Astrocyte (in vitro differentiated cells and primary cell): ENCODE results near the gene PLCG2. TPM values are rescaled to one million over a fixed set of nuclear protein-coding genes. Genes with fewer than 3 reads are reported as not detected.

Experiments used
- DNase-seq: peaks from one replicate; pipeline ENCODE4 v3.0.0-alpha.2; 2010; ENCODE audit warnings: low read depth
- FAIRE-seq: peaks from 2 replicates; lab custom pipeline; 2011; peaks lifted over from hg19 to GRCh38; lab: Jason Lieb, UNC
- H2AFZ ChIP-seq: 2 replicates; pipeline ENCODE4 v1.6.0; 2012; ENCODE audit warnings: low read depth, low read length, inconsistent platforms
- H3K27ac ChIP-seq: 2 replicates; pipeline ENCODE4 v1.5.1; 2011; ENCODE audit warnings: low read depth, low read length, inconsistent platforms
- H3K27me3 ChIP-seq: 2 replicates; pipeline ENCODE4 v1.6.0; 2011; ENCODE audit warnings: low read length, inconsistent platforms; ENCODE audit not compliant: insufficient read depth
- H3K36me3 ChIP-seq: 2 replicates; pipeline ENCODE4 v1.5.1; 2011; ENCODE audit warnings: low read length, inconsistent platforms; ENCODE audit not compliant: insufficient read depth
- H3K4me1 ChIP-seq: 2 replicates; pipeline ENCODE4 v1.5.1; 2011; ENCODE audit warnings: low read length, inconsistent platforms; ENCODE audit not compliant: insufficient read depth
- H3K4me2 ChIP-seq: 2 replicates; pipeline ENCODE4 v1.6.0; 2012; ENCODE audit warnings: low read length, inconsistent platforms
- H3K4me3 ChIP-seq: 2 replicates; pipeline ENCODE4 v1.5.1; 2011; ENCODE audit warnings: low read depth, mild to moderate bottlenecking, low read length, inconsistent platforms; ENCODE audit not compliant: insufficient read depth
- H3K79me2 ChIP-seq: 2 replicates; pipeline ENCODE4 v1.6.0; 2012; ENCODE audit warnings: mild to moderate bottlenecking, low read length, inconsistent platforms; ENCODE audit not compliant: insufficient read depth
- H3K9ac ChIP-seq: 2 replicates; pipeline ENCODE4 v1.6.0; 2012; ENCODE audit warnings: mild to moderate bottlenecking, low read length, inconsistent platforms
- H3K9me3 ChIP-seq: 2 replicates; pipeline ENCODE4 v1.5.1; 2012; ENCODE audit warnings: low read depth, mild to moderate bottlenecking, low read length, inconsistent platforms; ENCODE audit not compliant: insufficient read depth
- H4K20me1 ChIP-seq: 2 replicates; pipeline ENCODE4 v1.6.0; 2012; ENCODE audit warnings: low read length, inconsistent platforms; ENCODE audit not compliant: insufficient read depth
- H3K27ac Mint-ChIP-seq: one replicate; pipeline ENCODE4 v1.8.0; 2021; ENCODE audit warnings: mild to moderate bottlenecking, mixed read lengths; ENCODE audit not compliant: unreplicated experiment
- H3K27me3 Mint-ChIP-seq: one replicate; pipeline ENCODE4 v1.8.0; 2021; ENCODE audit warnings: low read depth, mixed read lengths; ENCODE audit not compliant: unreplicated experiment
- H3K36me3 Mint-ChIP-seq: one replicate; pipeline ENCODE4 v1.8.0; 2021; ENCODE audit warnings: low read depth, mixed read lengths; ENCODE audit not compliant: unreplicated experiment
- H3K4me1 Mint-ChIP-seq: one replicate; pipeline ENCODE4 v1.8.0; 2021; ENCODE audit warnings: low read depth, mixed read lengths; ENCODE audit not compliant: unreplicated experiment
- H3K4me3 Mint-ChIP-seq: one replicate; pipeline ENCODE4 v1.8.0; 2021; ENCODE audit warnings: mild to moderate bottlenecking, moderate library complexity, mixed read lengths; ENCODE audit not compliant: unreplicated experiment
- H3K9me3 Mint-ChIP-seq: one replicate; pipeline ENCODE4 v1.8.0; 2021; ENCODE audit warnings: mild to moderate bottlenecking, mixed read lengths; ENCODE audit not compliant: unreplicated experiment
- CTCF ChIP-seq: IDR thresholded peaks from 2 replicates; pipeline ENCODE4 v1.5.1; 2011; ENCODE audit warnings: low read depth, mild to moderate bottlenecking, inconsistent platforms, low read length, moderate library complexity; ENCODE audit not compliant: insufficient read depth
- EZH2 ChIP-seq: IDR thresholded peaks from 2 replicates; pipeline ENCODE4 v1.6.1; 2012; ENCODE audit warnings: mild to moderate bottlenecking, low read length, inconsistent platforms; ENCODE audit not compliant: insufficient read depth
- total RNA-seq: library from RNA; stranded (reverse); gene quantifications from 2 replicates; pipeline ENCODE4 v1.2.1, GENCODE V29; 2021

The PLCG2 gene
- total RNA-seq, 1 donor from 2014 or later, result 3.1 TPM

- no peaks in the 10 kb centered on the region for H3K9me3 Mint-ChIP-seq
Measured at GRCh38 chr16:81882559-81882958, 103.5 kb downstream of the PLCG2 start.

GRCh38 chr16:81883235-81883634, 104.1 kb downstream of the PLCG2 start:
- Histone ChIP-seq H3K79me2 (no peaks in the 10 kb centered on the region), H3K36me3 (no peaks in the 10 kb centered on the region), H3K27ac (no peak overlapping the region), H2AFZ (no peak overlapping the region), H3K4me3 (no peak overlapping the region), H4K20me1 (no peaks in the 10 kb centered on the region), H3K9me3 (no peaks in the 10 kb centered on the region), H3K27me3 (peaks cover 13% of the 10 kb centered on the region), H3K4me2 (no peak overlapping the region), H3K9ac (no peak overlapping the region), H3K4me1 (no peaks in the 10 kb centered on the region)
- Mint-ChIP-seq H3K27ac (no peak overlapping the region), H3K9me3 (no peaks in the 10 kb centered on the region), H3K4me1 (no peaks in the 10 kb centered on the region), H3K36me3 (no peaks in the 10 kb centered on the region), H3K4me3 (no peak overlapping the region), H3K27me3 (peaks cover 26% of the 10 kb centered on the region)
- FAIRE-seq, result no peak
- no peak for DNase-seq
- no peak for TF ChIP-seq CTCF
- no peak for TF ChIP-seq EZH2

More at GRCh38 chr16:81882559-81882958, 103.5 kb downstream of the PLCG2 start:
- Mint-ChIP-seq H3K27me3 (peaks cover 26% of the 10 kb centered on the region), H3K4me3 (no peak overlapping the region), H3K36me3 (no peaks in the 10 kb centered on the region), H3K27ac (no peak overlapping the region), H3K4me1 (no peaks in the 10 kb centered on the region)
- Histone ChIP-seq H3K79me2 (no peaks in the 10 kb centered on the region), H3K4me2 (no peak overlapping the region), H3K36me3 (no peaks in the 10 kb centered on the region), H3K4me3 (no peak overlapping the region), H3K27me3 (peaks cover 13% of the 10 kb centered on the region), H3K4me1 (no peaks in the 10 kb centered on the region), H3K9ac (no peak overlapping the region), H4K20me1 (no peaks in the 10 kb centered on the region), H2AFZ (no peak overlapping the region), H3K9me3 (no peaks in the 10 kb centered on the region), H3K27ac (no peak overlapping the region)
- no peak for FAIRE-seq
- DNase-seq, result no peak
- no peak for TF ChIP-seq CTCF
- TF ChIP-seq EZH2, result no peak

- H4K20me1 ChIP-seq, result no peaks in the 10 kb centered on the region
- no peak overlapping the region for H3K27ac ChIP-seq
- no peaks in the 10 kb centered on the region for H3K79me2 ChIP-seq
- Mint-ChIP-seq H3K9me3 (no peaks in the 10 kb centered on the region), H3K4me3 (no peak overlapping the region), H3K36me3 (no peaks in the 10 kb centered on the region), H3K27ac (no peak overlapping the region), H3K27me3 (peaks cover 15% of the 10 kb centered on the region), H3K4me1 (no peaks in the 10 kb centered on the region)
- no peak overlapping the region for H2AFZ ChIP-seq
- DNase-seq (no peak), FAIRE-seq (no peak)
- H3K4me1 ChIP-seq, result no peaks in the 10 kb centered on the region
- no peak overlapping the region for H3K9ac ChIP-seq
- H3K4me2 ChIP-seq, result no peak overlapping the region
- TF ChIP-seq CTCF (peak; percentile 60), EZH2 (no peak)
- no peaks in the 10 kb centered on the region for H3K9me3 ChIP-seq
- H3K36me3 ChIP-seq, result no peaks in the 10 kb centered on the region
- no peaks in the 10 kb centered on the region for H3K27me3 ChIP-seq
- H3K4me3 ChIP-seq, result no peak overlapping the region
Measured at GRCh38 chr16:81885976-81886586, 107.0 kb downstream of the PLCG2 start.
